GM19193 (cell line): ENCODE results near the gene HTR4.

Source experiments
- POLR2A ChIP-seq: IDR thresholded peaks from 4 replicates; pipeline ENCODE4 v1.6.1; 2011; ENCODE audit not compliant: insufficient read depth, insufficient read length; ENCODE audit errors: extremely low read depth

HTR4 gene

DNA sequence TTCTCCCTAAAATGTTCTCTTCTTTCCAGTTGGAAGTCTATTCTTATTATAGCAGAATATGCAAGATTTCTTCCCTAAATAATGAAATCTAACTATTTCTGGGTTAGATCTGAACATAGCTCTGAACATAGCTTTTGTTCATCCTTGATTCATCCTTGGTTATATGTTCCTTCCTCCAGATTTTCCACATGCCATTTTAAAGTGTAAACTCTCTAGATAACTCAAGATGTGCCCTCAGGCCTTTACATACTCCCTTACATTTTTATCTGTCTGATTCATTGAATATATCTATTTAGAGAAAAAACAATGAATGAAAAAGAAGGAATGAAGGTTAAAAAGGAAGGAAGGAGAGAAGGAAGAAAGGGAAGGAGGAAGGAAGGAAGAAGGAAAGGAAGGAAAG is 169.7 kb downstream of the HTR4 start:
- no peak for TF ChIP-seq POLR2A

DNA sequence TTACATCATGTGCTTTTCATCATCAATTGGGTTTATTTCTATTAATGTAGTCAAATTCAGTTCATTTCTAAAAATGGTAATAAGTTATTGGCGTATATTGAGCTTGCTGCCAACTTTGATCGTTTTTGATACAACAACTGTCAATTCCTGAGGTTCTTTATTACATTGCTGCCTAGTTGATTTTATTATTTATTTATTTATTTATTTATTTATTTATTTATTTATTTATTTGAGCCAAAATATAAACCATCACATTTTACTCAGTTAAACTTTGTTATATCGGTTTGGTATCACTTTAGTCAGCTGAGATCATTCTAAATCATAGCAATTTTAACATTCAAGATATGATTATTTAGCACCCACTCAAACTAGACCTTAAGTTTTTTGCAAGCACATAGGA is 170.6 kb downstream of the HTR4 start:
- TF ChIP-seq POLR2A = no peak

DNA sequence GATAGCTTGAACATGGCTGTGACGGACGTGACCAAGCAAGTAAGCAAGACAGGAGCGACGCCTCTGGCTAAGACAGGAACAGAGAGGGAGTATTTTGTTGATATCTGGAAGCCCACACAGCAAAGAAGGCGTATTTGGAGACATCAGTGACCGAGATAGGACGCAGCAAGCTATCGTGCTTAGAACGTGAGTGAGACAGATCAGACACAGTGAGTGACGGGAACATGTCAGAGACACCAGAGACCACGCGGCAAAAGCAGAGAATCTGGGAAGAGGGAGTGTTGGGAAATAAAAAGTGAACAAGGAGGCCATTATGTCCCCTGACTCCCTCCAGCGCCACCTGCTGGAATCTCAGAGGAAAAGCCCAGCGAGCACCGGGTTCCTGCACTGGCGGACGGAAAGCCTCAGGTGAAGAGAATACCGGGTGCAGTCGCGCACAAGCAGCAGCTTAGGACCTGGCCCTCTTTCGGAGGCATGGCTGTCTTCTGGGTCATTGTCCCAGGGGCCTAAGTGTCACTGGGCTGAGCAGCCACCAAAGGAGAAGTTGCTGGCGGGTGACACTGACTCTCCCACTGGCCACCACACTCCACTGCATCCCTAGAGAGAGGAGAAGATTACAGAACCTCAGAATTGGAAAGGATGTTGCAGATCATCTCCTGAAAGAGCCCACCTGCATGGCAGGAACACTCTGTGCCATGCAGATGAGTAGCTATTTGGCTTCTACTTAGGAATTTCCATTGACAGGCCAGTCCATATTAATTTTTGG is 171.4 kb downstream of the HTR4 start:
- TF ChIP-seq POLR2A = no peak

DNA sequence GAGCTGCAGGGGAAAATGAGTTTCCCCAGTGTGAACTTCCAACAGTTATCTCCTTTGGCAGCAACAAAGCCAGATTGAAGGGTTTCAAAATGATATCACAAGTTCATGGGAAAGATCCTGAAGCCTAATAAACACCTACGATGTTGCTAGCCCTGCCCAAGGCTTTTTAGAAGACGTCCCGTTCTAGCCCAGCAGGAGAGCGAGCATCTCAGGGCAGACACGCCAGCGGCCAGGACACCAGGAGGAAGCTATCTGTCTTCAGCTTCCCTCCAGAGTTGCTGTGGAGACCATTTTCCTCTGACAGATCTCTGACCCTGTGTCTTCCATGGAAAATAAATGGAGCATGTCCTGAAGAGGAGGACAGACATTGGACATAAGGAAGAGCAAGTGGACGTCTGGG is 172.1 kb downstream of the HTR4 start:
- TF ChIP-seq POLR2A = no peak

DNA sequence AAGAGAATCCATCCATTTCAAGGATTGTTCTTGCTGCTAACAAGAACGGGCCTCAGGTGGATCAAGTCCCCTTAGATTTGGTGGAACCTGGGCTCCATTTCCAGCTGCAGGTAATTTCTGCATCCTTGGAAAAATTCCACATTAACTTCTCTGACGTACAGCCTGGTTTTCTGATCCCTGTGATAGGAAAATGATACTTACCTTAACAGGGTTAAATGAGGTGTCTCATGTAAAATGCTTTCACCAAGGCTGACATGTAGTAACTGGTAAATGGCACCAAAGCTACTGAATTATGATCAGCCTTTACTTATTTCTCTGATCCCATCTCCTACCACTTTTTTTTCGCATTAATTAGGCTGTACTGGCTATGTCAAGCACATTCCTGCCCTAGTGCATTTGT is 176.9 kb downstream of the HTR4 start:
- no peak for TF ChIP-seq POLR2A

DNA sequence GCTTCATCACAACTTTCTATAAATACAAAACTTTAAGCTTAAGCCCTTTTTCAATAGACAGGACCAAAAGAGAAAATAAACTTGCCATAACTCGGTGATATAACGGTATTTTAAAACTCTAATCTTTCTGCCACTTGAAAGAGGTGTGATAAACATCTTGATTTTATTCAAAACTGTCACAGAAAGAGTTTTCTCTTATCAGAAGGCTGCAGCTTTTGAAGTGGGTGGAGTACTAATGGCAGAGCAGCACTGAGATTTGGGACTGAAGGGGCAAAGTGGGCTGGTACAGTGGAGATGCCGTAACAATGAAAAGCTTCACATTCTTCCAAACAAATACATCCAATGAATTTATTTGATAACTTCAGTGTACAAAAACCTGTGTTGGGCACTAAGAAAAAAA is 178.0 kb downstream of the HTR4 start:
- no peak for TF ChIP-seq POLR2A

DNA sequence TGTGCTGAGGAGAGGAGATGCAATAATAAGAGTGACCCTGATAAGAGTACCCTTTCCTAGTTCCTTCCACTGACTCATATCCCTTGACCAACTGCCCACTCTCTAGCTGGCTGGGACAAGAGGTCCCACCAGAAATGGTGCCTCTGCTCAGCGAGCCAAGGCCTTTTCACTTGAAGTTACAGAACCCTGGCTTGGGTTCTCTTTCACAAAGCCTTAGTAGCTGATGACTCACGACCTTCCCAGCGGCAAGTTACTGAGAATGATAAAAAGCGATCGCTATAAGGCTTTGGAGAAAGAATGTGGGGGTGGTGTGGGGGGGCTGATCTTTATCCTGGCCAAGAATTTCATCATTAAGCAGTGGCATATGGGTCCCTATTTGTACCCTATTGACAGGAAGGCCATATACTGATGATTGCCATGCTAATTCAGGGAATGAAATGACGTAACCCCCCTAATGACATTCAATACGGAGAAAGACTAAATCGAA is 180.3 kb downstream of the HTR4 start:
- no peak for TF ChIP-seq POLR2A

DNA sequence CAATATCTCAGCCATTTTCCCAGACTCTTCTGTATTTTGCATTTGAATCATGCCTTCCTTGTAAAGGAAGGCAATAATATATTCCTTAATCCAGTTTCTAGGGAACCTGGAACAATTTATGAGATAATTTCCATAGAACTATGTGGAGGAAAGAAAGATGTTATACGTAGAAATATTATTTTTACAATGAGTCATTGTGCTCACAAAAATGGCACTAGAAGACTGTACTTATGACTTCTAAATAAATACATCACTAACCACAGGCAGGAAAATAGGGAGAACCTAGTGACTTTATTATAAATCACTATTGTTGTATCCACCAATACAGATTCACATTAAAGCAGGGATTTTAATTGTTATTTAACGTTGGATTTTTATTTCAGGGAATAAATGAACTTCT is 182.9 kb downstream of the HTR4 start:
- TF ChIP-seq POLR2A = no peak

DNA sequence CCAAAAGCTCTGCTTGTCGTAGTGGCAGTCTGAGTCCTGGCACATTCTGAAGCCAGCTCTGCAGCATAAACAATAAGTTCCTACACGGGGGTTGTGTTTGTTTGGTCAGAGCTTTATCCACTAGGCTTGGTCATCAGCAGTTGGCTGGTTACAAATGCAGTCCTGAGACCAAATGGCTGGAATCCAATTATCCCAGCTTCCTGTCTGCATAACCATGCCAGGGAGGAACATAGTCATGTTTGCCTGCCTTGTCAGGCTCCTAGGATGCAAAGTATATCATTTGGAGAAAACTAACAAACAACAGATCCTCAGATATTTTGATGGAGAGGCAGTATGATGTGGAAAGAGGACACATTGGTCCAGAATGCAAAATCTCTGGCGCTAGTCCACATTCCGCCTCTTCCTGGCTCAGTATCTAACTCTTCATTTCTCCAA is 184.8 kb downstream of the HTR4 start:
- TF ChIP-seq POLR2A = no peak

DNA sequence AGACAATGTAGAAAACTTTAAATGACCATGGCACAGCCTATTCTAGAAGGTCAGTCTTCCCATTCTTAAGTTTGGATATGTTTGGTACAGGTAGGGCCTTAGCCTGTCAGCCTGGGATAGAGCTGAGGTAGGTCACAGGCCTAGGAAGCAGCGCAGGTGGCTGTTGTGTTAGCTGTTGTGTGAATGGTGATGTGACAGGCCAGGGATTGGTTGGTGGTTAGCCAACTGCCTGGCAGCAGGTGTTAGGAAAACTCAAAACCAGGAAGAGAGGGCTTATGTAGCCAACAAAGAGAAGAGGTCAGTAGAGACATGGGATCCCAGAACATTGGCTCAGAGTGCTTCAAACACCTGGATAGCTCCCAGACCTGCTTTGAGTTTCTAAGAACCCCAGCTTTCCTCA is 186.4 kb downstream of the HTR4 start:
- TF ChIP-seq POLR2A = no peak

DNA sequence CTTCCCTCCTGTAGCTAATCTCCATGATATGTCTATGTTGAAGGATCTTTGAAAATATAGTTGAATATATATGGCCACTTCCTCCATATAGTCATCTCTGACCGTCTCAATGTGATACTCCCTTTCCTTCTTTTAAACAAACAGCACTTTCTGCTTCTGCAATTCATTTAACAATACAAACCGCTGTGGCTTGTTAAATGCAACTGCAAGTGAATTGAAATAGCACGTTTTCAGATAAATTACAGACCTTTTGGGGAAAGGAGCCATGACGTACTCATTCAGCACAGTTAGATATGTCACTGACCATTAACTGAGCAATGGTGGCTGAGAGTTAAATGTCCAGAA is 188.1 kb downstream of the HTR4 start:
- no peak for TF ChIP-seq POLR2A

DNA sequence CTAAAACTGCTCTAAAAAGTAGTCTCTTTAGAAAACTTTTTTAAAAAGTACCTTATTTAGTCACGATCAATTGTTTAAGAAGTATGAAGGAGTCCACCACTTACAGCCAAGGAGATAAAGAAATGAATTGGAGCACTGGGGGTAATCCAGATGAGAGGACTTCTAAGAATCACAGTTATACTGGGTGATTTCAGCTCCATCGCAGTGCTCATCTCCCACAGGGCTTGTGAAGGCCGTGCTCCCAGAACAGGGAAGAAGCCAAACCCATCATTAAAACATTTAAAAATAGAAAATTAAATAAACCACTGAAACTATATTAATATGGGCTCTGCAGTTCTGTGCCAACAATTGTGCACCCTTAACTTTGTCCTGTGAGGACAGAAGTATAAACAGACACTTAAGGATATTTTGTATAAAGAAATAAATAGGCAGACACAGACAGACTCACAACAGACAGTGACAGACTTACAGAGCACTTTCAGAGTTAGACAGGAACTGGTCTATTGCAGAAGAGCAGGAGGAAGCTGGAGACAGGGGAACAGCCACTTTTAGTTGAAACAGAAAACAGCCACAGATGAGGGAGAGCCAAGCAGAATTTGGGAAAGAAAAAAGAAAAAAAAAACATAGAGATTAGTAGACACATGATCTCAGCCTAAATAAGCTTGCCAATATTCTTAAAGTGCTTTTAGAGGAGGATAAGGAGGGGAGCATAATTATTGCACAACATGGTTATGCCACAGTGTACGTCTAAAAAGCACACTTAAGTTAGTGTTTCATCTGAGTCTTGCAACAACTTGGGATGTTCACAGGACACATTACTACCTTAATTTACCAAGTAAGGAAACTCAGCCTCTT is 188.7 kb downstream of the HTR4 start:
- no peak for TF ChIP-seq POLR2A

DNA sequence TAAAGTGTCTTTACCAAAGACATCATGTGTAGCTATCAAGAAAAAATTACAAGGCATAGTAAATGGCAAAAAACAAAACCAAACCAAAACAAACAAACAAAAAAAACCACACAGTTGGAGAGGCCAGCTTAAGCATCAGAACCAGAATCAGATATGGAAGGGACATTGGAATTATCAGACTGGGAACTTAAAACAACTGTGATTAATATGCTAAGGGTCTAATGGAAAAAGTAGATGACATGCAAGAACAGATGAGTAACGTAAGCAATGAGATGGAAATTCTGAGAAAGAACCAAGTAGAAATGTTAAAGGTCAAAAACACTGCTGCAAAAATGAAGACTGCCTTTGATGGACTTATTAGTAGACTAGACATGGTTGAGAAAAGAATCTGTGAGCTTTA is 194.7 kb downstream of the HTR4 start:
- no peak for TF ChIP-seq POLR2A

DNA sequence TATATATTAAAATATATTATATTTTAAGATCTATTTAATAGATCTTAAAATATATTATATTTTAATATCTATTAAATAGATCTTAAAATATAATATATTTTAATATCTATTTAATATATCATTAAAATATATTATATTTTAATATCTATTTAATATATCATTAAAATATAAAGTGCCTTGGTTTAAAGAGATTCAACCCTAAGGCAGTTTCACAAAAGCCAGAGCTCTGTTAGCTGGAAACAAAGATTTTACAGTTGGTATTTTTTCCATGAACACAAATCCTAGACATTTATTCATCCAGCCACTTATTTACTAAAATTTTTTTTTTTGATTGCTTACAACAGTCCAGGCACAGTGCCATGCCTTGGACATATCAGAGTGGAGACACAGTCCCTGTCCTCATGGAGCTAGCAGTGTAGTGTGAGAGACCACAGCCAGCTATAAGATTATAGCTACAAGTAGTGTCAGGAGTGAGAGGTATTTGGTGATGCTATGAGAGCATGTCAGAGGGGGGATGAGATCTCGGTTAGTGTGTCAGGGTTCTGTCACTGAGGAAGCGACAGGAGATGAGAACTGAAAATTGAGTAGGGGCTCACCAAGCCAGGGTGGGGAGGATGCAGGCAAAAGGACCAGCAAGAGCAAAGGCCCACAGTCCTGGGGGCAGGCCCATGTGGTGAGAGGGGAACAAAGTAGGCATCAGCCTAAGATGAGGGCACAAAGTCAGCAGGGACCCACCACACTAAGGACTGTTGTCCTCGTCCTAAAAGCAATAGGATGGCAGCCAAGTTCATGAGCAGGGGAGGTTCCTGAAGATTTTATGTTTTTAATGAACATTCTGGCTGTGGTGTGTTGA is 196.1 kb downstream of the HTR4 start:
- no peak for TF ChIP-seq POLR2A

DNA sequence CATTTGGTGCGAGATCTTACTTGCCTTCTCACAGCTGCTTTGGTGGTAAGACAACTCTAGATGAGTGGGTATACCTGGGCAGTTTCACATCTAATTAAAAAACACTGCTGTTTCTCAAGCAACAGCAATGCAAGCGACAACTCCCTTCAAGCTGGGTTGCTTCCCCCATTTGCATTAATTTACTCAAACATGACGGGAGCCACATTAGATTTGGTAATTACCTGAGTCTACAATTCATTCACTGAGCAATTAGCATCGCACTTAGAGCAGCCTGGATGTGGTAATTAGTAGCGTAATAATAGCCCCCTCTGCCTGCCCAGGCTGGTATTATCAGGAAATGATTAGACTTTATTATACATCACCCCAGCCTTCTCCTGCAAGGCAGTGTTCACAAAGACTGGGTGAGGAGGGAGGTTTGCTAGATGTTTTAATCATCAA is 197.1 kb downstream of the HTR4 start:
- no peak for TF ChIP-seq POLR2A

DNA sequence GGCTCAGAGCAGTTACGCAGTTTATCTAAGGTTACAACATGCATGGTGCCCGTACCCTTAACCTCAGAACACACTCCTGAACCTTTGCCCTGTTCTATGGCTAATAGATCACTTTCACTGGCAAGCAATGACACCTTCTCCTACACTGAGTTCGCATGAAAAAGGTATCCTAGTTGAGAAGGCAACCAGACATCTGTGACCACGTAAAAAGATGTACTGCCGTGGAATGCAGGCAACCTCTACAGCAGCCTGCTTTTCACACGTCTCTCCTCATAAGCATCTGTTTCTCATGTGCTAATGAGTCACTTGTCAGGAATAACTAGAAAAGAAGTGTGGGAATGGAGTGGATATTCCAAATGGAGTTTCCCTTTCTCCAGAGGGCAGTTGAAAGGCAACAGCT is 199.1 kb downstream of the HTR4 start:
- no peak for TF ChIP-seq POLR2A

DNA sequence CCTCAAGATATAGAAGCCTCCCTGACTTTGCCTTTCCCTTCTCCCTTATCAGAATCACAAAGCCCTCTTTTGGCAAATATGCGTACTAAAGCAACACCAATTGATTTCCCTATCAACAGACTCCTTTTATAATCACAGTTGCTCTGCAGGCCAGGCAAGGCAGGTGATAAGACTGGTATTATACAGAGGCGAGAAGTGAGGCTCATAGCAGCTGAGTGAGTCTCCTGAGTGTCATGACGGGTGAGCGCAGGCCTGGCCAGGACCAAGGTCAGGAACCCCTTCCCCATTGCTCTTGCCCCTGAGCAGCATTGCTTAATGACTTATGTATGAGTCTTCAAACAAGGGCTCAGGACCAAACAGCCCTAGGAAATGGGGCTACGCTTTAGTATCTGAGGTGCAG is 199.8 kb downstream of the HTR4 start:
- no peak for TF ChIP-seq POLR2A
